ENCODE measurements around the gene SLMAP.
"Not testable (repeated sequence)": the region's sequence is repeated elsewhere in the genome, so short reads cannot be mapped to it uniquely, and the experiment has no call there.

- not testable (repeated sequence) for TF ChIP-seq POLR2AphosphoS5, CTCF, POLR2A (IDR thresholded peaks at IDR 0.05)
Measured at GRCh38 chr3:57806195-57806594, 50.1 kb downstream of the SLMAP start.

Data from sigmoid colon (tissue), 4 donors.